Lower leg skin (tissue), 3 donors: ENCODE measurements around the gene DENND2C.

ENCODE experiments used
- POLR2A ChIP-seq, 2 donors: fragments of 450-650 bp; IDR thresholded peaks; one replicate each; pipeline ENCODE4 v1.6.1; 2016 to 2017; ENCODE audit warnings: antibody characterized with exemption in 2 of 2, mild to moderate bottlenecking in 1 of 2, moderate library complexity in 1 of 2
- TF ChIP-seq, protein P1 (sequence below), 3 donors: fragments of 450-650 bp; IDR thresholded peaks; one replicate each; pipeline ENCODE4 v1.5.1; 2016; ENCODE audit warnings: antibody characterized with exemption in 3 of 3, mild to moderate bottlenecking in 3 of 3, moderate library complexity in 2 of 3

DNA sequence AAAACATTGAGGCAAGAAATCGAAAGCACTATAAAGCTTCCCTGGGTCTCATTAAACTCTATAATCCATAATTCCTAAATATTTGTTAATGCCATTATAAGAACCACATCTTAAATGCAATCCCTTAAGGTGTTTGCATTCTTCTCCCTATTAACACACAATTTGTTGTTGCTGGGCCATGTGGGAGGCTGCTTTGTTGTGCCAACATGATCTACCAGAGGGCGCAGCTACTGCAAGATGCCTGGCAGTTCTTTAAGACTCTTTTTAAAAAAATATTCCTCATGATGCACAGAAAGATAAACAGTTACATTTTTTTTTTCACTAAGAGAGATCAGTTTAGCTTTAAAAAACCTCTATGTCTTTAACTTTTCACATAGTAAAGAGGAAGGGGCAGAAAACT is 49.4 kb downstream of the DENND2C start:
- TF ChIP-seq, protein P1, sequence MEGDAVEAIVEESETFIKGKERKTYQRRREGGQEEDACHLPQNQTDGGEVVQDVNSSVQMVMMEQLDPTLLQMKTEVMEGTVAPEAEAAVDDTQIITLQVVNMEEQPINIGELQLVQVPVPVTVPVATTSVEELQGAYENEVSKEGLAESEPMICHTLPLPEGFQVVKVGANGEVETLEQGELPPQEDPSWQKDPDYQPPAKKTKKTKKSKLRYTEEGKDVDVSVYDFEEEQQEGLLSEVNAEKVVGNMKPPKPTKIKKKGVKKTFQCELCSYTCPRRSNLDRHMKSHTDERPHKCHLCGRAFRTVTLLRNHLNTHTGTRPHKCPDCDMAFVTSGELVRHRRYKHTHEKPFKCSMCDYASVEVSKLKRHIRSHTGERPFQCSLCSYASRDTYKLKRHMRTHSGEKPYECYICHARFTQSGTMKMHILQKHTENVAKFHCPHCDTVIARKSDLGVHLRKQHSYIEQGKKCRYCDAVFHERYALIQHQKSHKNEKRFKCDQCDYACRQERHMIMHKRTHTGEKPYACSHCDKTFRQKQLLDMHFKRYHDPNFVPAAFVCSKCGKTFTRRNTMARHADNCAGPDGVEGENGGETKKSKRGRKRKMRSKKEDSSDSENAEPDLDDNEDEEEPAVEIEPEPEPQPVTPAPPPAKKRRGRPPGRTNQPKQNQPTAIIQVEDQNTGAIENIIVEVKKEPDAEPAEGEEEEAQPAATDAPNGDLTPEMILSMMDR (IDR thresholded peaks at IDR 0.05) = no peak
- TF ChIP-seq POLR2A (IDR thresholded peaks at IDR 0.05) = no peak
